CD4-positive, alpha-beta T cell treated with Interleukin-1 beta for 1 hour (primary cell): ENCODE measurements around the gene OVCA2.

ENCODE experiments used
- DNase-seq, 2 donors: peaks; one replicate each; pipeline ENCODE4 v3.0.0-alpha.2; 2020 to 2022

The OVCA2 gene

GRCh38 chr17:2089021-2089422 lies 47.2 kb downstream of the OVCA2 start:
- DNase-seq = no peak

GRCh38 chr17:2090210-2090641 lies 48.4 kb downstream of the OVCA2 start:
- no peak for DNase-seq

DNA sequence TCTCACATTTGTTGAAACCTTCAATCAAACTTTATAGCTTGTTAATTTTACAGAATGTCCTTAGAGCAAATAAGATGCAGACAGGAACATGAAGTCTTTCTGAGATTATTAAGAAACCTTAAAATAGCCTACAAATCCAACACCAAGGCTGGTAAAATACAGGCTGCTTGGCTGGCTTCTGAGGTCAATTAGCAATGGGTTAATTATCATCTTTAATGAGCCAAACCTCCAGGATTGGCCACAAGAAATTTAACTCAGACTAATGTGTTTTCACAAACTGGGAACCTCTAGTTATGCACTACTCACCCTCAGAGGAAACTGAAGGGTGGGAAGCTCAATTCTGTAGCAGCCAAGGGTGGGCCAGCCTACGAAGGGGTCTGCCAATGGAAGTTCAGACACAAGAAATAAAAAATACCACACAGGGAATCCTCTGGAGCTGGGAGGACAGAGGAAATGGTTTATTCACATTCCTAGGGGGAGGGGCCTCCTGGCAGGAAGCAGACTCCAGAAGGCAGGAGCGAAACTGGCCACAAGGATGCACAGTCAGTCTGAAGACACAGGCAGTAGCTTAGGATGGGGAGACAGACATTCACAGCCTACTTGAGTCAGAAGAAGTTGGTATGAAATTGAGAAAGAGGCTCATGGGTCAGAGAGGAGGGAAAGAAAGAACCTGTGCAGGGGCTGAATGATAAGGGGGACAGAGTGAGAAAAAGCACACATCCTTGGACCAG lies 49.1 kb downstream of the OVCA2 start:
- no peak for DNase-seq

GRCh38 chr17:2092253-2092652 lies 50.4 kb downstream of the OVCA2 start:
- no peak for DNase-seq
